M059J (cell line): ENCODE measurements around the gene OR10P1. TPM values are rescaled to one million over a fixed set of nuclear protein-coding genes. Genes with fewer than 3 reads are reported as not detected.

Source experiments
- DNase-seq: peaks from one replicate; pipeline ENCODE4 v3.0.0-alpha.2; 2012; ENCODE audit warnings: low read depth
- total RNA-seq: library from RNA; depleted of rRNA; stranded (reverse); fragments of >200 nt; shearing (Covaris generic); gene quantifications from 2 replicates; pipeline ENCODE4 v1.2.3, GENCODE V29; 2014

The OR10P1 gene
- total RNA-seq, 1 experiment from 2014 or later: not detected

- no peak for DNase-seq
These were observed 14.6 kb downstream of the OR10P1 start for GRCh38 chr12:55651299-55651683.

DNA sequence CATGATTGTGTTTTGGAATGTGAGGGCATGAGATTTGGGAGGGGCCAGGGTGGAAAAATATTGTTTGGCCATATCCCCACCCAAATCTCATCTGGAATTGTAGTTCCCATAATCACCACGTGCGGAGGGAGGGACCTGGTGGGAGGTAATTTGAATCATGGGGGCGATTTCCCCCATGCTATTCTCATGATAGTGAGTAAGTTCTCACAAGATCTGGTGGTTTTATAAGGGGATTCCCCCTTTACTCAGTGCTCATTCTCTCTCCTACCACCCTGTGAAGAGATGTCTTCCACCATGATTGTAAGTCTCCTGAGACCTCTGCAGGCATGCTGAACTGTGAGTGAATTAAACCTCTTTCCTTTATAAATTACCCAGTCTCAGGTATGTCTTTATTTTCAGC is 15.7 kb downstream of the OR10P1 start:
- DNase-seq: no peak

GRCh38 chr12:55653031-55653430 is 16.3 kb downstream of the OR10P1 start:
- DNase-seq: no peak

DNA sequence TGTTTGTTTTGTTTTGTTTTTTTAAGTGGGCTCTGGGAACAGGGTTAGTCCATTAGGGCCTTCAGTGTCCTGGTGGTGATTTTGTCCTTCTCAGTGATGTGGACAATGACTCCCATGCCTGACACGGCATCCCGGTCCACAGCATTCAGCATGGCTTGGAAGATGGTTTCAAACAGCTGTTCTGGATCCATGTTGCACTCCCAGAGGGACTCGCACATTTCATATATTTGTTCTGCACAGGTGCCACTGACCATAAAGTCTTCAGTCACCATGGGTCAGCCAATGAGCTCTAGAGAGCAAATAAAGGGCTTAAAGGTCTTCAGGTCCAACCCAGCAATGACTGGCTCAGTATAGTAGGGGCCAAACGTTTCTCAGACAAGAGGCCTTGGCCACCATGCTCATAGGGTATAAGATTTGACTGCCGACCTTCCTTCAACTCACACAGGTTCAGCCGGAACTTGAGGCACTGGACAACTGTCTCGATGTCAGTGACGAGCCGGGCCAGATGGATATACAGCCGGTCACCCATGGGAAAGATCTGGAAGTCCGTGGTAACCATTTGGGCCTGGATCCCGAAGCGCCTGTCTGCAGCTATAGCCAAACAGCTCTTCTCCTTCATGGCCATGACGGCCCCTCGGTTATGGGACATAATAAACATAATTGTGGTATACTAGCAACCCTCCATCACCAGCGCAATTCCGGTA is 18.0 kb downstream of the OR10P1 start:
- no peak for DNase-seq

- no peak for DNase-seq
These were observed 20.5 kb downstream of the OR10P1 start for GRCh38 chr12:55657212-55657611.

DNA sequence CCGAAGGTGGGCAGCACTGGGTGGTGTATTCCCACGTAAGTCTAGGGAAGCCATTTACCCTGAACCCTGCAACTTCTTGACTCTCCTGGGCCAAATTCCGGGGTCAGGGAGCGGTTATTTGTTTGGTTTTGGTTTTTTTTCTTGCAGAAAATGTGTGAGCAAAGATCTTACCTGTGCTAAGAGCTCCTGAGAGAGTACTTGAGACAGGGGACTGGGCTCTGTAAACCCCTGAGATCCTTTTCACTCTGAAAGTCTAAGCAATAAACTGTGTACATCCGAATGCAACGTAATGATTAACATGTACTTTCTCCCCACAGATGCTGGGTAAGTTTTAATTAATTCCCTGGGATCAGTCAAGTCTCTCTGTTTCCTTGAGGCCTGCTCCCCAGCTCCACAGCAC is 21.5 kb downstream of the OR10P1 start:
- no peak for DNase-seq

GRCh38 chr12:55658635-55659391 is 22.1 kb downstream of the OR10P1 start:
- DNase-seq: no peak

DNA sequence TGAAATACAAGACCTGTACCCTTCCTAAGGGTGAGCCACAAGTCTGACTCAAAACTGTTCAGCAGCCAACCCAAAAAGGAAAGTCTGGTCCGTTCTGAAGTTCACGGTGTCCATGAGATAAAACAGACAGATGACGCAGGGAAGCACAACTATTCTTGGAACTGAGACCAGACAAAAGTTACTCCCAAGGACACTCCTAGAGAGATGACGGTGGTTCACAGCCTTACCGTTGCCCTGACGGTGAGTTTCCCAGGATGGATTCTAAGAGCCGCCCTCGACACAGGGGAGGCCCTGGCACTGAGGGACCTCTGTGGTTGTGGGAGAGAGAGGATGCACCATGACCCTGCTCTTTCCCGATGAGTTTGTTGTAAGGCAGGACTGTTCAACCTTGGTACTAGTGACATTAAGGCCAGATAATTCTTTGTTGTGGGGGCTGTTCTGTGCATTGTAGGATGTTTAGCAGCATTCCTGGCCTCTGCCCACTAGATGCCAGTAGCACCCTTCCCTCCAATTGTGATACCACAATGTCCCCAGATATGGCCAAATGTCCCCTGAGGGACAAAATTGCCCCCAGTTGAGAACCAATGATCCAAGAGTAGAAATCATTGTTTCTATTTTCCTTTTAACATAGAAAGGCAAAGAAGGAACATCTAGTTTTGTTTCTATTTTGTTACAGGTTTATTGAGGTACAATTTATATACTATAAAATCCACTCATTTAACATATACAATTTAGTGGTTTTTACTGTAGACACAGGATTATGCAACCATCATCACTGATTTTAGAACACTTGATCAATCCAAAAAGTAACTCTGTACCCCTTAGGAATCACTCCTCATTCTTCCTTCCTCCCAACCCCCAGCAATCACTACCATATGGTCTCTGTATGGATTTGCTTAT is 23.0 kb downstream of the OR10P1 start:
- DNase-seq: peak; percentile 46

- DNase-seq: no peak
These were observed 26.7 kb downstream of the OR10P1 start for GRCh38 chr12:55663391-55663790.

DNA sequence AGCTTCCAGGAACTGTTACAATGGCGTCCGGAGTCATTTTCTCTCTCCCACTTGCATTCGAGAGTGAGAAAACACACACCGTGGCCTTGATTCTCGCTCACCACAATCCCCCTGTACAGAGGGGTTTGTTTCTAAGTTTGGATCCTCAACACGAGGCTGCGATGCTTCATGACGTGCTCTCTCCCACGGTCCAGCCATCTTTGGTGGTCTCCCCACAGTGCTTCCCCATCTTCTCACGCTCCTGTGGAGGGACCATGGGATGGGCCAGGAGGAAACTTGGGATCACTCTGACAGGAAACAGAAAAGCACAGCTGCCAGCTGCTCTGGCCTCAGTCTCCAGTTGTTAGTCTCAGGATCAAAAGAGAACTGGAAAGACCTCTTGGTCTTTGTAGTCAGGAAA is 28.1 kb downstream of the OR10P1 start:
- no peak for DNase-seq

GRCh38 chr12:55666508-55666907 is 29.8 kb downstream of the OR10P1 start:
- no peak for DNase-seq

DNA sequence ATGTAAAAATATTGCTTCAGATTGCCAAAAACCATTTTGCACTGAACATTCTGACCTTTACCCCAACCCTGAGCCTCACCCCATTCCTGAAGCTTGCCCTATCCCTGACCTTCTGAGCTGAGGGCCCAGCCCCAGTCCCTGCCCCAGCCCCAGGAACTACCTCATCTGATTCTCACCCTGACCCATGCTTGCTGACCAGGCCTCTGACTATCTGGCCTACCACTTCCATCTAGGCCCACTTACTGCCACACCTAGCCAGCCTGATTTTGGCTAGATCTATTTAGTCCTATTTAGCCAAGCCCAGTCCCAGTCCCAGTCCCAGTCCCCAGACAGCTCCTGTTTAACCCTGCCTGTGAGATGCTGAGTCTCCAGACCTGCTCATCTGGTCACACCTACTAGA is 33.6 kb downstream of the OR10P1 start:
- no peak for DNase-seq

DNA sequence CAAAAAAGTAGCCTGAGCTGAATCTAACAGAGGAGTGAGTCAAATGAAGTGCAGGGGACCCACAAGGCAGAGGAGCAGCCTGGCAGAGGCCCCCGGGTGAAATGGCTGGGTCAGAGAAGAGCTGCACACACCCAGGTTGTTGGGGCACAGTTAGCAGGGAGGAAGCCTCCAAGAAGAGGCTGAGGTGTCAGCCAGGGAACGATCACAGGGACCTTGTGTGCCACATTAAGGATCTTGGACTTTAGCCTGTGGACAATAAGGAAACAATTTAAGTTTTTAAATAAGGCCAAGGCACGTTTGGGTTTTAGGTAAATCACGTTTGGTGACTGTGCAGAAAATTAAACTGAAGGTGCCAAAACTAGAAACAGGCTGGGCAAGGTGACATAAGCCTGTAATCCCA is 35.1 kb downstream of the OR10P1 start:
- no peak for DNase-seq

- DNase-seq: no peak
These were observed 36.9 kb downstream of the OR10P1 start for GRCh38 chr12:55673638-55674037.

- DNase-seq: no peak
These were observed 39.0 kb downstream of the OR10P1 start for GRCh38 chr12:55675666-55676065.

GRCh38 chr12:55676707-55677106 is 40.0 kb downstream of the OR10P1 start:
- no peak for DNase-seq

GRCh38 chr12:55679691-55680090 is 43.0 kb downstream of the OR10P1 start:
- DNase-seq: no peak

DNA sequence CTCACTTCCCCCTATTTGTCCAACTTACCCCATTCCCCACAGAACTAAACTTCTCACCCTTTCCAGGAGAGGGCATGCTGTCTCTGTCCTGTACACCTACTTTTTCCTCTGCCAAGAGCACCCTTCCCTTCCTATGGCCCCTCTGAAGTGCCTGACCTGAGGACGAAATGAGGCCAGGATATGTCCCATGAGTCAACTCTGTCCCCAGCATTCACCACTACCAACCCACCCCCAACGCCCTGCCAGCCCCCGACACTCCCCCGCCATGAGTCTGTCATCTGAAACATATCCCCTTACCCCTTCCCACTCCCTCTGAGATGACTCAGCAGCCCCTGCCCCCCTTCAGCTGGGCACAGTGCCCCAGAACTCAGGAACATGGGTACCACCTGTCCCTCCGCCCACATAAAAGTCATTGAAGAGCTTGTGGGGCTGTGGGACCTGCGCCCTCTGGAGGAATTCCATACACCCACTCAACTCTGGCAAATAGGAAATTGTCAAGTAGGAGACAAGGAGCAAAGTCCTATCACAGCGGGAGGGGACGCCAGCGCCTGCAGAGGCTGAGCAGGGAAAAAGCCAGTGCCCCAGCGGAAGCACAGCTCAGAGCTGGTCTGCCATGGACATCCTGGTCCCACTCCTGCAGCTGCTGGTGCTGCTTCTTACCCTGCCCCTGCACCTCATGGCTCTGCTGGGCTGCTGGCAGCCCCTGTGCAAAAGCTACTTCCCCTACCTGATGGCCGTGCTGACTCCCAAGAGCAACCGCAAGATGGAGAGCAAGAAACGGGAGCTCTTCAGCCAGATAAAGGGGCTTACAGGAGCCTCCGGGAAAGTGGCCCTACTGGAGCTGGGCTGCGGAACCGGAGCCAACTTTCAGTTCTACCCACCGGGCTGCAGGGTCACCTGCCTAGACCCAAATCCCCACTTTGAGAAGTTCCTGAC is 44.7 kb downstream of the OR10P1 start:
- peak; percentile 83 for DNase-seq

DNA sequence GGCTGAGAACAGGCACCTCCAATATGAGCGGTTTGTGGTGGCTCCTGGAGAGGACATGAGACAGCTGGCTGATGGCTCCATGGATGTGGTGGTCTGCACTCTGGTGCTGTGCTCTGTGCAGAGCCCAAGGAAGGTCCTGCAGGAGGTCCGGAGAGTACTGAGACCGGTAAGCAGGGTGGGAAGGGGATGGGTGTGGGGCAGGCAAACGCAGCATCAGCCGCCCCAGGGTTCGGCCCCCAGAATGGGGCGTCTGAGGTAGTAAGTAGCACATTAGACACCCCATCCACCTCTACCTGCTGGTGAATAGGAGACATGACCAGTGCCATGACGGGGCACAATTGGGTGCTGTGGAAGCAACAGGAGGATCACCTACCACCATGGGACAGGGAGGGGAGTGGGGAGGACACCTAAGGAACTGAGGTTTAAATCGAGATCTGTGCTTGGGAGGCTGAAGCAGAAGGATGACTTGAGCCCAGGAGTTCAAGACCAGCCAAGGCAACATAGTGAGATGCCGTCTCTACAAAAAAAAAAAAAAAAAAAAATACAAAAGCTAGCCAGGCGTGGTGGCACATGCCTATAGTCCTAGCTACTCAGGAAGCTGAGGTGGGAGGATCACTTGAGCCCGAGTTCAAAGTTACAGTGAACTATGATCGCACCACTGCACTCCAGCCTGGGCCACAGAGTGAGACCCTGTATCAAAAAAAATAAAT is 45.5 kb downstream of the OR10P1 start:
- DNase-seq: no peak

- no peak for DNase-seq
These were observed 47.0 kb downstream of the OR10P1 start for GRCh38 chr12:55683676-55684075.
